Stimulated activated CD4-positive, alpha-beta T cell treated with anti-CD3 and anti-CD28 coated beads, TNF-alpha, amount 100 ng/mL, for 4 hours (primary cell): ENCODE data around the gene FBXW8.

Experiments
- DNase-seq, 3 experiments: peaks; one replicate each; pipeline ENCODE4 v3.0.0-alpha.2; 2020; ENCODE audit warnings: low read depth in 3 of 3

The FBXW8 gene

DNA sequence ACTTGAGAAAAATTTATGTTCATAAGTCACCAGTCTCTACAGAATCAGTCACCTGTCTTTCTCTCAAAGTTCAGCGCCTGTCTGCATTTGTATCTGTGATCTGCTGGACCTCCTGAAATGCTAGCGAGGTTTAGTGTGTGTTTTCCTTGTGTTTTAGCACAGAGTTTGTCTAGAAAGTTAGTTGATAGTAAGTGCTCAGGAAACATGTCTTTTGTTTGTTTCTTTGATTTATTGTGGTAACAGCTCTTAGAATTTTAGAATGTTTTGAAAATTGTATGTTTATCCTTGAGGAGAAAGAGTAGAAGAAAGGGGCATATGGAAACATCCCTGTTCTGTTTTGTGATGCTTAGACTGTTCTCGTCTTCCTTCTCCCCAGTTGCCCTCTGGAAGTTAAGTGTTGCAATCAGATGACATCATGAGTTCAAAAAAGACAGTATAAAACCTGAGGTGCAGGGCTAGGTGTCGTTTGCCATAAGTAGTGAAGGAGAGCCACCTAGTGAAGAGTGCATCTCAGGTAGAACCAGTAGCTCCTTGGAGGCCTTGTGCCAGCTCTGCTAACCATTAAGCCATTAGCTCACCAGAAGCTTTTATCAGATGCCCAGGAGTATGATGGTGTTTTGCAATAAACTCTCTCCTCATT is 44.8 kb downstream of the FBXW8 start:
- no peak for DNase-seq

DNA sequence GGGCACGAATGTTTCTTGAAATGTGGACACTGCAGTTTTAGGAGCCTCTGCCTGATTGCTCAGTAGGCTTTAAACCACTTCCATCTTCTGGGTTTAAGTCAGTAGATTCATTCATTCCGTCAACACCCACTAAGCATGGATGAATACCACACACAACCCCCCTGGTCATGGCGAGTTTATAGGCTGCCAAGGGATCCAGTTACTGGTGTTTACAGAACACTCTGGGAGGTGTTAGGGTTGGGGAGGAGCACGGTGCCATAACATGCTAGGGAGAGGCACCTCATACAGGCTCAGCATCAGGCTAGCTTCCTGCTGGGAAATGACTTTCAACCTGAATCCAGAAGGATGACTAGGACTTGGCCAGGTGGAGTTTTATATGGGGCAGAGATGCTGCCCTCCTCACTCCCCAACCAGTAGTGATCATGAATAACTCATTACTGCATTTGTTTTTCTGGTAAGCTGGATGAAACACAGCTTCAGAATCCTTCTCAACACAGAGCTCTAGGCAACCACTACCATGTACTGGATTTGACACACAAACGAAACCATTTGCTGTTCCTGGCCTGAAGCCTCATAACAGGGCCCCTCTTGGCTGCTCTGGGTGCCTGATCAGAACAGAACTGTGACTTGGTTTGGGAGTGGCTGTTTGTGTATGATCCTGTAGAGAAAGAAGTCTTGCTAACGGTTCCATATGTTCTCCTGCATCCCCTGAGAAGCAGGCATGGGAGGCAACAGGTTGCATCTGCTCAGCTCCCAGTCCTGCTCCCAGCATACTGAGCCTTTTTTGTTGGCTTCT is 47.9 kb downstream of the FBXW8 start:
- no peak for DNase-seq

GRCh38 chr12:116959198-116959460 is 48.4 kb downstream of the FBXW8 start:
- no peak for DNase-seq

DNA sequence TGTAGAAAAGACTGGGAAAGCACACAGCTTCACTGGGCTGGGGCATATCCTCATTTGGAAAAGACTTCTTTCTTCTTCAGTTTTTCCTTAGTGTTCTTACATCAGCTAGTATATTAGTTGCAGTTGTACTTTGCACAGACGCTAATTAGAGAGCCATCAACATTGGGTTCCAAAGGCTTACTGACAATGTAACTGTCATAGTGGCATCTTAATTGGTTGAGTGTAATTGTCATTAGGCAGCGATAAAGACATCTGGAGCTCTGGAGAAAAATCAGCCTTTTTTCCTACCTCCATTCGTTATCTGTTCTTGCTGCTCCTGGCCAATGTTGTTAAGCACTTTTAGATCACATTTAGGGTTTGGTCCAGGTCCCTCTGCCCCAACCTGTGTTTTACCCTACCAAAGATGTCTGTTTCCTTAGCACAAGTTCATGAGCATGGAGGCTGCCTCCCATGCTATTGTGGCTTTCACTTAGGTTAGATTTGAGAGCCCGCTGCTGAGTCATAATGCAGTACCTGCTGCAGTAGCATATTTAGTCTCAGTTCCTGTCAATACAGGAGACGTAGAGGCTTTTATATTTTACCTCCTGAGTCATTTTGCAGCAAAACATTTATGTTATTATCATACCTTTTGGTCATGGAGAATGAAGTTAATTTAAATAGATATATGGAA is 49.2 kb downstream of the FBXW8 start:
- no peak for DNase-seq

DNA sequence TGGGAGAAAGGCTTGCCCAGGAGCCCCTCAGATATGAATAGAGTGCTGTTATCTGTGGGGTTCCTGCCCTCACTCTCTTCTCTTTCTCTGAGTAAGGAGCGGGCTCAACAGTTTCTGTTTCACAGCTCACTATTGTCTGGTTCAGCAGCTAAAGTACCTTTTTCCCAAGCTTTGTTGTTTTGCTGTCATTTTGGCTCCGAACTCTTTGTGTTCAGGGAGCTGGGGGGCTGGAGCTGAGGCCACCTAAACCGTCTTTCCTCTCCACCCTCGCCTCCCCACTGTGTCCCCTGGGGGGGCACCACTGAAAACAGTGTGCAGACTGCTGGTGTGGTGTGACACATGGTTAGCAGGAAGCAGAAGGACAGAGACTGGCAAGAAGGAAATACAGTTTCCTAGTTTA is 51.4 kb downstream of the FBXW8 start:
- DNase-seq = no peak

DNA sequence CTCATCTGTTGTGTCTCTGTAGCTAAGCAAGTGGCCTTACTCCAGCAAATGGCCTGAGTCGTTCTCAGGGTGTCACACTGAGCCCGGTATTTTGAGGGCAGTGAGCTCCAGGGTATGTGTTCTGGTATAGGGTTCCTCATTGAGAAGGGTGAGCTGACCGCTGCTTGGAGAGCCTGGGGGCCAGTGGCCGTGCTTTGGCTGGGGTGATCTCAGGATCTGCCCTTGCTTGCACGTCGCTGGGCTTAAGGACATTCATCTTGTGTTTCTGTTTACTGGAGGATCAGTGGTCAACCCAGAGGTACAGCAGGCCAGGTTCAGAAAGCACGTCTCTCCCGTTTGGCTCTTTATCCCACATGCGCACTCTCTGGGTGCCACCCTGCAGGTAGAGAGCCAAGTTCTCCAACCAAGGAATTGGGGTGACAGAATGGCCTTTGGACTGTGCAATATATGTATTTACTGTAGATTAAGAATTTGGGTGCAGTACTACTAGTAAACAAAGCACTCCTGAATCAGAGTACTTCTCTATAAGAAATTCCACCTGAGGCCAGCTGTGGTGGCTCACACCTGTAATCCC is 52.1 kb downstream of the FBXW8 start:
- no peak for DNase-seq

DNA sequence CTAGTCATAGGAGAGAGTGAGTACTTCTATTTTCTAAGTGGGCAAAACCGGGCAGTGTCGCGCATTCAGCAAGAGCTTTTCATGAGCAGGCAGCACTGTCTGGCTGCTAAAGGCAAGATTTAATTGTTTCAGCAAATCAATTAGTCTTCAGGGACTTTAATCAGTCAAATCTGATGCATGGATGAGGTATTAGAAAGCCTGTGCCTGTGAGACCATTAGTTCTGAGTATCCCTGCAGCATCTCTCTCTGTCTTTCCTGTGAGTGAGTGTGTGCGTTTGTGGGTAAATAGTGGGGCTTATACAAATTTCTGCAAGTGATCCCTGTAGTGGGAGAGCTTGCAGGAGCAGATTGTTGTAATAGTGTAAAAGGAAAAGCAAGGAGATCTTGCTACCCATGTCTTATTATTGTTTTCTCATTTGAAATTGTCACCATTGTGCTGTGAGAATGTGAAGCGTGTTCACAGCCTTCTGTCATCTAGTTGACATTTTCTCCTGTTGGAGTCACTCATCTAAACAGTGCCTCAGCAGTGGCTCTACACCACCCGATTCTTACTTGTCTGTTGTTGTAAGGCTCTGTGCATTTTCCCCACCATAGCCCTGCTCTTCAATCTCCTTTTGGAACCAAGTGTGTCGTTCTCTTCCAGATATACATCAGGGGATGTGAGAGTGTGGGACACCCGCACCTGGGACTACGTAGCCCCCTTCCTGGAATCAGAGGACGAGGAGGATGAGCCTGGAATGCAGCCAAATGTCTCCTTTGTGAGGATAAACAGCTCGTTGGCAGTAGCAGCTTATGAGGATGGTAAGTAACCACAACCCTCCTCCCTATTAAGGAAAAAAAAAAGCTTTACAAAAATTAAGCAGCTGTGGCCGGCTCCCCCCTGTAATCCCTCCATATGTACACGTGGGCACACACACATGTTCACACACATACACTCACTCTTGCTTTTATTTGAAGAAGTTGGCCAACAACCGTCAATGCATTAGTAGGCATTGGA is 53.6 kb downstream of the FBXW8 start:
- no peak for DNase-seq

DNA sequence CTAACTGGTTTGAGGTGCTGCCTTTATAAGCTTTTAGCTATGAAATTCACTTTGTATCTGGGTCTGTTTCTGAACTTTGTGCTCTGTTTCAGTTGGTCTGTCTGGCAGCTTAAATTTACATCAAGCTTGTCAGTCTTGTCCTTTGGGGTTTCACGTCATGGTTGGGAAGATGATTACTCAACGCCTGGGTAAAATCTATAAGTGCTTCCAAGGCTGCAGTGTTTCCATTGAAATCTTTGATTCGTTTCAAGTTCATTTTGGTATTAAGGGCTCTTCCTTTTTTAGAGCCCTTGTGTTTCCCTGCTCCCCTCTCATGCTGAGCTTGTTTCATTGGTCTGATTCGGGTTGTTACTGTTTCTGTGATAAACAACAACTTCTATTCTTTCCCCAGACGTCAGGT is 58.2 kb downstream of the FBXW8 start:
- no peak for DNase-seq

DNA sequence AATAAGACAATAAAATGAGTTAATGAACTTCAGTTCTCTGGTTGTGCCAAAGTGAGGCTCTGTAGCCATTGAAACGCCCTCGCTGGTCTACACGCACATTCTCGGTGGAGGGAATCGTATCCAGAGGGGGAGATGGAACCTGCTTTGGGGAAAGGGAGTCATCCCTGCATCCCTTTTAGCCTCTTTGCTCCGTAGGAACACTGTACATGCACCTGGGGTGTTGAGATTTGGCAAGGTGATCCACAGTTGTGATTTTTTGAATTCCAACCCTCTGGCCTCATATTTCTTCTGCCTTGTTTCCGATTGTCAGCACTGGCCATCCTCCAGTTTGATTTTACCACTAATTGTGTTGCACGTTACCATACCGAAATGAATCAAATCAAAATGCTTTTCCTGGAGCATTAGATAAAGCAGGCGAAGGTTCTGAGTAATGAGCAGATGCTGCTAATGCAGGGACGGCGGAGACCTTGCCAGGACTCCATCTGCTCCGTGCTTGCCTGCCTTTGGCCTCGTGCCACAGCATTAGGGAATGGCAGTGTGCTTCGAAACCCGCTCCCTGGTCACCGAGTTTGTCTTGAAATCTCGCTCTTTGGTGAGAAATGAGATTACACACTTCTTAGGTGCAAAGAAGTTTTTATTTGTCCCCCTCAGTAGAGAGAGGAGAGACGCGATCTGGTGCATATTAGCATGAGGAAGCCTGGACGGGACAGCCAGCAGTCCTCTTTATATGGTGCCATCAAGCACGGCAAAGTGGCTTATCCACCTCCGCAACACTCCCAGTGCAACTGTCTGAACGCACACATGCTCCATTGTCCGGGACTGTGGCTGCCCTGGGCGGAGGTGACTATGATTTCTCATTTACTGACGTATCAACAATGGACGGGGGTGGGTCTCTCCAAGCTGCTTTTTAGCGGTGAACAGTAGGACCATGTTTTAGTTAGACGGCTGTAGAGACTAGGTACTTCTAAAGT is 59.1 kb downstream of the FBXW8 start:
- DNase-seq = no peak

DNA sequence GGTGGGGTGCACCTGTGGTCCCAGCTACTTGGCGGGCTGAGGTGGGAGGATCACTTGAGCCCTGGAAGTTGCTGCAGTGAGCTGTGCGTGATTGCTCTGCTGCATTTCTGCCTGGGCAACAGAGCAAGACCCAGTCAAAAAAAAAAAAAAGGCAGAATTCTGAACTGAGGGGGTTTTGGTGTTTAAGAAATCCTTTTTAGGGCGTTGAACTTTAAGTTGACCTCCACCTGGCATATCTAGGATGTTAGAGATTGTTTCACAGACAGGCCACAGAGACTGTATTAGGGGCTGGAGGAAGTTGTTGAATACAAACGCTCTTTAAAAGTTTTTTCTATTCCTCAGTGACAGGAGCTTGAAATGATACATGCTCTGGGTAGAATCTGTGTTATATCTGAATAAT is 60.5 kb downstream of the FBXW8 start:
- DNase-seq = no peak

GRCh38 chr12:116975779-116976393 is 65.1 kb downstream of the FBXW8 start:
- DNase-seq = no peak

GRCh38 chr12:116977465-116978380 is 67.0 kb downstream of the FBXW8 start:
- no peak for DNase-seq

GRCh38 chr12:116978791-116979508 is 68.2 kb downstream of the FBXW8 start:
- no peak for DNase-seq

GRCh38 chr12:116980083-116980482 is 69.3 kb downstream of the FBXW8 start:
- DNase-seq = no peak

- no peak for DNase-seq
Observed at GRCh38 chr12:116982791-116983411, 72.2 kb downstream of the FBXW8 start.

DNA sequence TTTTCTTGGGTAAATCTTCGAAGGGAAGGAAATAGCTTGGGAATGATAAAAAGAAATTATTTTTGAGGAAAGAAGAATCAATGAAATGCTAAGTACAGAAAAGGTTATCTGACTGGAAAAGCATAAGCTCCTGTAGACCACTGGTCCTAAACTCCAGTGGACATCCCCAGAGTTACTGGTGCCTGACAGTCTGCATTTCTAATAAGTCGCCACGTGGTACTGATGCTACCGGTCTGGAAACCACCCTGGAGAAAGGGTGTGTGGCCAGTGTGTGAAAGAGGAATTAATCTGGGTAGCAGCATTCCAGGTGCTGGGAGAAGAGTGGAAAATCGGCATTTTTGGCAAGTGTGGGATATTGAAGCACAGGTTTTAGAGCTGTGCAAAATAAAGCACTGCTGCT is 73.3 kb downstream of the FBXW8 start:
- DNase-seq = no peak

DNA sequence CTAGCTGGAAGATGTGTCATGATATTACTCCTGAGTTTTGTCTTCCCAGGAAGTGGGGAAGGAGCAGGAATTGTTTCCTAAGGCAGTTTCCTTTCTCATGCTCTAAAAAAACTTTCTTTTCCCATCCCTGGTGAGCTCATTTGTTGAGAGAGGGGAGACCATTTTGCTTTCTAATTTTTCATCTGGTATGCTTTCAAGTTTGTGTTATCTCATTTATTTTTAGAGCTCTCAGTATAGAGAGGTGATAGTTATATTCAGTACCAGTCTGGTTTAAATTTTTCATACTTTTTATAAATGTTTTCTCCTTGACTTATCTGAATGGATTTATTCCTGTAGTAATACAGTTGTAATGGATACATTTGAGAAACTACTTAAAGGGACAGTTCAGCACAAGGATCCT is 79.6 kb downstream of the FBXW8 start:
- no peak for DNase-seq
